Immature natural killer cell (primary cell): Measurements from ENCODE around the gene ZFP69B. TPM values are rescaled to one million over a fixed set of nuclear protein-coding genes. Genes with fewer than 3 reads are reported as not detected.
"Not testable (repeated sequence)": the region's sequence is repeated elsewhere in the genome, so short reads cannot be mapped to it uniquely, and the experiment has no call there.

Source experiments
- DNase-seq, 3 donors: peaks; one replicate each; pipeline ENCODE4 v3.0.0; 2022; ENCODE audit warnings: mixed read lengths in 1 of 3
- H3K27ac Mint-ChIP-seq, 6 donors: one replicate each; pipeline ENCODE4 v1.8.0; 2020; ENCODE audit warnings: mixed read lengths in 6 of 6, mild to moderate bottlenecking in 5 of 6, inconsistent platforms in 4 of 6, moderate library complexity in 3 of 6
- H3K27me3 Mint-ChIP-seq, 3 donors: one replicate each; pipeline ENCODE4 v1.8.0; 2020 to 2021; ENCODE audit warnings: low read depth in 3 of 3, mild to moderate bottlenecking in 3 of 3, mixed read lengths in 3 of 3, moderate library complexity in 3 of 3, inconsistent platforms in 1 of 3
- H3K36me3 Mint-ChIP-seq, 3 donors: one replicate each; pipeline ENCODE4 v1.8.0; 2020; ENCODE audit warnings: mixed read lengths in 3 of 3, inconsistent platforms in 2 of 3, mild to moderate bottlenecking in 2 of 3
- H3K4me1 Mint-ChIP-seq, 2 donors: one replicate each; pipeline ENCODE4 v1.8.0; 2020; ENCODE audit warnings: inconsistent platforms in 2 of 2, mild to moderate bottlenecking in 2 of 2, mixed read lengths in 2 of 2, moderate library complexity in 1 of 2
- H3K4me3 Mint-ChIP-seq, 5 donors: one replicate each; pipeline ENCODE4 v1.8.0; 2020; ENCODE audit warnings: mild to moderate bottlenecking in 5 of 5, mixed read lengths in 5 of 5, inconsistent platforms in 3 of 5, moderate library complexity in 3 of 5
- H3K9me3 Mint-ChIP-seq, 6 donors: one replicate each; pipeline ENCODE4 v1.8.0; 2020; ENCODE audit warnings: mild to moderate bottlenecking in 6 of 6, mixed read lengths in 6 of 6, inconsistent platforms in 4 of 6, moderate library complexity in 3 of 6
- polyA plus RNA-seq, 3 donors: library from polyadenylated mRNA; unstranded; fragments of 300-500 nt; fragmentation: Illumina TruSeq; gene quantifications; one replicate each; pipeline ENCODE4 v1.2.3, GENCODE V29; 2021

Gene ZFP69B
- polyA plus RNA-seq, 3 donors from 2014 or later: 0.92 to 1.3 TPM; not detected in 1

GRCh38 chr1:40451238-40451585 lies 936 bp downstream of the ZFP69B start:
- H3K36me3 Mint-ChIP-seq: peaks cover 20 to 36% (median 24%) of the 10 kb centered on the region in 3 donors
- H3K4me1 Mint-ChIP-seq: peaks cover 23 to 31% of the 10 kb centered on the region in 2 donors
- H3K27me3 Mint-ChIP-seq: peaks cover 0 to 6% (median 6%) of the 10 kb centered on the region in 3 donors
- DNase-seq: no peak
- H3K27ac Mint-ChIP-seq: peak overlapping the region; percentile 46 to 87 (median 82)
- peaks cover 3 to 42% (median 15%) of the 10 kb centered on the region in 6 donors for H3K9me3 Mint-ChIP-seq
- H3K4me3 Mint-ChIP-seq: peak overlapping the region; percentile 84 to 95 (median 91)

DNA sequence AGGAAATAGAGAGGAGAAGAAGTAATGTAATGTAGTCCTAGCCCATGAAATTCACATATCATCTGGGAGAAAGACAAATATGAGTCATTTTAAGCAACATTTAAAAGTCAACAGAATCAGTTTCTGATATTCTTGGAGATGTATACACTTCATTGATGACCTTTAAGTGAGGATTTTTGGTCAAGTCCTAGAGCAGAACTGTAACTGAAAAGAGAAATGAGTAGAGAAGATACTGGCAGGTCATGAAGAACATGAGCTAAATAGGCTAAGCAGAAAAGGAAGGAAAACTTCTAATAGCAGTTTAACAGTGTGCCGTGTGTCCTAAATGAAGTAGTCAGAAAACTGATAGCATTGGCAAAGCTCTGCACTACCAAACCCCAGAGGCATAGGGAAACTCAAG lies 4.6 kb downstream of the ZFP69B start:
- H3K4me3 Mint-ChIP-seq: no peak overlapping the region
- H3K27ac Mint-ChIP-seq: no peak overlapping the region
- H3K36me3 Mint-ChIP-seq: peaks cover 54 to 68% (median 59%) of the 10 kb centered on the region in 3 donors
- peaks cover 13 to 21% of the 10 kb centered on the region in 2 donors for H3K4me1 Mint-ChIP-seq
- DNase-seq: no peak
- H3K9me3 Mint-ChIP-seq: peaks cover 27 to 78% (median 51%) of the 10 kb centered on the region in 6 donors
- peaks cover 0 to 6% (median 5%) of the 10 kb centered on the region in 3 donors for H3K27me3 Mint-ChIP-seq

GRCh38 chr1:40462956-40463590 lies 12.8 kb downstream of the ZFP69B start:
- Mint-ChIP-seq H3K36me3 (peaks cover 55 to 69% (median 61%) of the 10 kb centered on the region in 3 donors), H3K4me3 (no peak overlapping the region), H3K27me3 (peaks cover 0 to 9% (median 1%) of the 10 kb centered on the region in 3 donors), H3K9me3 (peaks cover 60 to 93% (median 88%) of the 10 kb centered on the region in 6 donors), H3K27ac (no peak overlapping the region), H3K4me1 (no peaks in the 10 kb centered on the region)
- DNase-seq: peak in 1 of 3 donors; percentile 5

GRCh38 chr1:40469327-40469726 lies 19.1 kb downstream of the ZFP69B start:
- Mint-ChIP-seq H3K27me3 (peaks cover 0 to 3% (median 2%) of the 10 kb centered on the region in 3 donors), H3K27ac (no peak overlapping the region), H3K4me3 (no peak overlapping the region), H3K4me1 (no peaks in the 10 kb centered on the region), H3K9me3 (peaks cover 51 to 97% (median 84%) of the 10 kb centered on the region in 6 donors), H3K36me3 (peaks cover 23 to 46% (median 45%) of the 10 kb centered on the region in 3 donors)
- no peak for DNase-seq

- peaks cover 22 to 56% (median 38%) of the 10 kb centered on the region in 6 donors for H3K9me3 Mint-ChIP-seq
- H3K27me3 Mint-ChIP-seq: peaks cover 2 to 7% (median 5%) of the 10 kb centered on the region in 3 donors
- peak overlapping the region in 2 of 6 donors; percentile 1 to 10 for H3K27ac Mint-ChIP-seq
- H3K4me1 Mint-ChIP-seq: peaks cover 22 to 31% of the 10 kb centered on the region in 2 donors
- no peak overlapping the region for H3K4me3 Mint-ChIP-seq
- DNase-seq: no peak
- H3K36me3 Mint-ChIP-seq: peaks cover 15 to 19% (median 15%) of the 10 kb centered on the region in 3 donors
These were observed 25.0 kb downstream of the ZFP69B start for GRCh38 chr1:40475268-40475667.

DNA sequence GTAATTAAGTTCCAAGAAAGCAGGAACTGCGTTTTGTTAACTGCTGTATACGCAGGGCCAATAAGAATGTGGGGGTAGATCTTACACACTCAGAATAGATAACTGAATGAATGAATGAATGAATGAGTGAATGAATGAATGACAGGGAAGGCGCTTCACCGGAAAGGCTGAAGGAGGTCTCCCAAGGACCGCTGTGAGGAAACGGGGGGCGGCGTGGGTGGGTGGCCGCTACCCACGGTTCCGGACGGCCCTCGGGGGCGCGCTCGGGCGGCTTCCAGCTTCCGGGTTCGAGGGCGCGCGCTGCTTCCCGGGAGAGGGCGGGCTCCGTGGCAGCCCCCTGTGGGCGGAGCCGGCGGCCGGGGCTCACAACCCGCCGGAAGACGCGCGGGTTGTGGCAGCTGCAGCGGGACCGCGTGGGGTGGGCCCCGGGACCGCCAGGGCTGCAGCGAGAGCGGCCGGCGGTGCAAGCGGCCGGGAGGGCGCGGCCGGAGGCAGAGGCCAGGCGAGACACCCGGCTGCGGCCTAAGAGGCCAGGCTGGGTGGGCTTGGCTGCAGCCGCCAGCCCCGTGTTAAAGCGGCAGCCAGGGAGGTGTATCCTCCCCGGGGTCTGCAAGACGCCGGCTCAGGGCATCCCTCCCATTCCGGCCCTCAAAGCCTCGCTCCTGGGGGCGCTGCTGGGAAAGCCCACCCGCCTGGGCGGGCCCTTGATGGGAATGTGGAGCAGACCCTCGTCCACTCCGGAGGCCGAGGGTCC lies 26.8 kb downstream of the ZFP69B start, which contains the start of gene ZFP69:
Gene ZFP69, plus strand, starts transcription at position 367 of the 754 bp plus-strand sequence. CDS start 2,072 bp downstream, outside the sequence.
- peaks cover 0 to 7% (median 2%) of the 10 kb centered on the region in 3 donors for H3K27me3 Mint-ChIP-seq
- peaks cover 9 to 40% (median 26%) of the 10 kb centered on the region in 6 donors for H3K9me3 Mint-ChIP-seq
- H3K4me1 Mint-ChIP-seq: peaks cover 22 to 31% of the 10 kb centered on the region in 2 donors
- H3K27ac Mint-ChIP-seq: peak within 1 kb of the TSS; percentile 84 to 96 (median 89)
- peak within 1 kb of the TSS; percentile 86 to 98 (median 92) for H3K4me3 Mint-ChIP-seq
- peak; percentile 77 to 80 (median 80) for DNase-seq
- peaks cover 18 to 26% (median 22%) of the 10 kb centered on the region in 3 donors for H3K36me3 Mint-ChIP-seq

DNA sequence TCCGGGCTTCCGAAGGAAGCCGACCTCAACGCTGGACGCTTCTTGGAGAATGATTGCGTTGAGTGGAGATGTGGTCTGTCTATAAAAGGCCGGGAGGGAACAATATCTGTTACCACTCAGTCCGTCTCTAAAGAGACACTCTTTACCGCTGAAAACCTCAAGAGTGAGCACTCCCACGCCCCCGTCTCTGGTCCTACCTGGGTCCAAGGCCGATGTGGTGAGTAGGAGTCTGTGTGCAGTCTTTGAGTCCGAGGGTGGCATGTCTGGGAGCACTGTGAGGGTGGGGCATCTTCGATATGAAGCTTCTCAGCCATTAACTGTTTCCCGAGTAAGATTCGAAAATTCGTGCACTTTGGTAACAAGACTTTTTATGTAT lies 27.4 kb downstream of the ZFP69B start:
- H3K4me3 Mint-ChIP-seq: peak overlapping the region; percentile 86 to 91 (median 89)
- DNase-seq: peak in 1 of 3 donors; percentile 2
- H3K4me1 Mint-ChIP-seq: peaks cover 22 to 31% of the 10 kb centered on the region in 2 donors
- peaks cover 9 to 34% (median 22%) of the 10 kb centered on the region in 6 donors for H3K9me3 Mint-ChIP-seq
- H3K27me3 Mint-ChIP-seq: peaks cover 0 to 7% (median 2%) of the 10 kb centered on the region in 3 donors
- H3K36me3 Mint-ChIP-seq: peaks cover 24 to 30% (median 27%) of the 10 kb centered on the region in 3 donors
- H3K27ac Mint-ChIP-seq: peak overlapping the region; percentile 63 to 86 (median 82)

GRCh38 chr1:40478276-40478675 lies 28.0 kb downstream of the ZFP69B start:
- DNase-seq: no peak
- H3K36me3 Mint-ChIP-seq: peaks cover 23 to 31% (median 30%) of the 10 kb centered on the region in 3 donors
- peak overlapping the region in 5 of 6 donors; percentile 72 to 86 (median 82) for H3K27ac Mint-ChIP-seq
- H3K27me3 Mint-ChIP-seq: peaks cover 0 to 7% (median 2%) of the 10 kb centered on the region in 3 donors
- H3K9me3 Mint-ChIP-seq: peaks cover 7 to 28% (median 16%) of the 10 kb centered on the region in 6 donors
- H3K4me3 Mint-ChIP-seq: peak overlapping the region; percentile 86 to 91 (median 89)
- peaks cover 22 to 31% of the 10 kb centered on the region in 2 donors for H3K4me1 Mint-ChIP-seq

GRCh38 chr1:40479156-40479555 lies 28.9 kb downstream of the ZFP69B start:
- peaks cover 0 to 7% (median 2%) of the 10 kb centered on the region in 3 donors for H3K27me3 Mint-ChIP-seq
- H3K9me3 Mint-ChIP-seq: peaks cover 7 to 19% (median 11%) of the 10 kb centered on the region in 6 donors
- no peak for DNase-seq
- peak overlapping the region in 3 of 5 donors; percentile 0 to 86 (median 22) for H3K4me3 Mint-ChIP-seq
- H3K4me1 Mint-ChIP-seq: peaks cover 22 to 31% of the 10 kb centered on the region in 2 donors
- H3K27ac Mint-ChIP-seq: peak overlapping the region in 4 of 6 donors; percentile 4 to 34 (median 12)
- H3K36me3 Mint-ChIP-seq: peaks cover 25 to 35% (median 34%) of the 10 kb centered on the region in 3 donors

DNA sequence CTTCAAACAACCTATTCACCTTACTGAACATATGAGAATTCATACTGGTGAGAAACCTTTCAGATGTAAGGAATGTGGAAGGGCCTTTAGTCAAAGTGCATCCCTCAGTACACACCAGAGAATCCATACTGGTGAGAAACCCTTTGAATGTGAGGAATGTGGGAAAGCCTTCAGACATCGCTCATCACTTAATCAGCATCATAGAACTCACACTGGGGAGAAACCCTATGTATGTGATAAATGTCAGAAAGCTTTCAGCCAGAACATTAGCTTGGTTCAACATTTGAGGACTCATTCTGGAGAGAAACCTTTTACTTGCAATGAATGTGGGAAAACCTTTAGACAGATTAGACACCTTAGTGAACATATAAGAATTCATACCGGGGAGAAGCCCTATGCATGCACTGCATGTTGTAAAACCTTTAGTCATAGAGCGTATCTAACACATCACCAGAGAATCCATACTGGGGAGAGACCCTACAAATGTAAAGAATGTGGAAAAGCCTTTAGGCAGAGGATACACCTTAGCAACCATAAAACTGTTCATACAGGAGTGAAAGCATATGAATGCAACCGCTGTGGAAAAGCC lies 45.1 kb downstream of the ZFP69B start:
- H3K9me3 Mint-ChIP-seq: peaks cover 46 to 78% (median 67%) of the 10 kb centered on the region in 6 donors
- peaks cover 0 to 2% (median 0%) of the 10 kb centered on the region in 3 donors for H3K27me3 Mint-ChIP-seq
- no peak overlapping the region for H3K4me3 Mint-ChIP-seq
- no peak overlapping the region for H3K27ac Mint-ChIP-seq
- no peaks in the 10 kb centered on the region for H3K4me1 Mint-ChIP-seq
- no peak for DNase-seq
- peaks cover 69 to 84% (median 80%) of the 10 kb centered on the region in 3 donors for H3K36me3 Mint-ChIP-seq

- H3K4me1 Mint-ChIP-seq: peaks cover 5 to 13% of the 10 kb centered on the region in 2 donors
- H3K9me3 Mint-ChIP-seq: peaks cover 25 to 67% (median 54%) of the 10 kb centered on the region in 6 donors
- not testable (repeated sequence) for H3K27ac Mint-ChIP-seq, H3K27me3 Mint-ChIP-seq, H3K4me3 Mint-ChIP-seq, DNase-seq
- H3K36me3 Mint-ChIP-seq: peaks cover 38 to 71% (median 61%) of the 10 kb centered on the region in 3 donors
These were observed 52.4 kb downstream of the ZFP69B start for GRCh38 chr1:40502651-40503050.

DNA sequence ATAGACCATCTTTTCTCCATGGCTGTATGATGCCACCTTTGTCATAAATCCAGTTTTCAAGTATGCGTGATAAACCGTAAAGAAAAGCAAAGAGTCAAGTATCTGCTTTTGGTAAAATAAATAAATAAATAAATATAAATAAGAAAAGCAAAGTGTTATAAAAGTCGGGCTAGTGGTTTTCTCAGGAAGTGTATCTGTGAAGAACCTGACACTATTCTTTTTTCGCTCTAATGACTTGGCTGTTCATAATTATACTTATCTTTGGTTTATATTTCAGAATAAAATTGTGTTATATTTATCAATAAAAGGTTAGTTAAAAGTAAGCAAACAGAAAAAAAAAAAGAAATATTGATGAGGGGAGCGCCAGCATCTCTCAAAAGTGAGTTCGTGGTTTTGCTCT lies 57.7 kb downstream of the ZFP69B start:
- peaks cover 24 to 43% (median 37%) of the 10 kb centered on the region in 3 donors for H3K36me3 Mint-ChIP-seq
- peaks cover 7 to 43% (median 23%) of the 10 kb centered on the region in 6 donors for H3K9me3 Mint-ChIP-seq

More for the DNA sequence above, 57.7 kb downstream of the ZFP69B start:
- H3K4me1 Mint-ChIP-seq: peaks cover 18 to 34% of the 10 kb centered on the region in 2 donors
- H3K27ac Mint-ChIP-seq: peak overlapping the region; percentile 75 to 94 (median 90)
- peak; percentile 23 to 37 (median 30) for DNase-seq
- H3K4me3 Mint-ChIP-seq: peak overlapping the region; percentile 86 to 94 (median 93)
- peaks cover 0 to 14% (median 3%) of the 10 kb centered on the region in 3 donors for H3K27me3 Mint-ChIP-seq
